HG03354 (cell line): ENCODE measurements around the gene CPEB3.
"Not testable (repeated sequence)": the region's sequence is repeated elsewhere in the genome, so short reads cannot be mapped to it uniquely, and the experiment has no call there.

Experiments
- ATAC-seq: cut with Tn5 transposase; IDR thresholded peaks from one replicate; pipeline ENCODE4 v1.9.1; 2021; ENCODE audit warnings: mild to moderate bottlenecking; ENCODE audit not compliant: unreplicated experiment, poor library complexity, severe bottlenecking

CPEB3 gene

DNA sequence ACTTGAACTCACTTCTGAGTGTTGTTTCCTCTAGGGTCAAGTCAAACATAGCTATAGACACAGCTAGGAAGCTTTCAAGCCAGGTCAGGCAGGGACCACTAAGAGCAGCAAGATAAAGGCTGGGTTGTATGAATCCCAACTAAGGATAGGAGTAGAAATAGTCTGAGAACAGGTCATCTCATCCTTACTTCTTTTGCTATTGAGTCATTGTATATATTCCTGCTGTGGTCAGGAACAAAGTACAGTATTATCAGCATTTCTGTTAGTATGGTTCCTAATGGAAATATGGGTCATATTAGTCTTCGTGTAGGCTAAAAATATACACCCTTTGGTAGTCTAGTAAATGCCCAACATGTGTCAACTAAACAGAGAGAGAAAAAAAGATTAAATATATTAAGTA lies 222.0 kb downstream of the CPEB3 start:
- no peak for ATAC-seq

DNA sequence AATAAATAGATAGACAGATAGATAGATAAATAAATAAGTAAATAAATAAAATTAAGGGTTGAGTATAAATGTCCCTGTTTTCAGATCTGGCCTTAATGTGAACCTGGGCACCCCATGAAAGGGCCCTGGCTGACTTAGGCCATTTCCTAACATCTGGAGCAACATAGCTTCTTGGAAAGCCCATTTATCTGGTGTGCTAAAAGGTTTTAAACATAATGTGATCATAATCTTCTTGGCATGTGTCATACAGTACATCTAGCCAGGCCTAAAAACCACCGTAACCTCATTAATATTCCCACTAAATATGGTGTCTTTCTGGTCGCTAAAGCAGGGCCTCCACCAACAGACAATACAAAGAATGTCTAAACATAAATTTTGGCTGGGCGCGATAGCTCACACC lies 224.5 kb downstream of the CPEB3 start:
- no peak for ATAC-seq

DNA sequence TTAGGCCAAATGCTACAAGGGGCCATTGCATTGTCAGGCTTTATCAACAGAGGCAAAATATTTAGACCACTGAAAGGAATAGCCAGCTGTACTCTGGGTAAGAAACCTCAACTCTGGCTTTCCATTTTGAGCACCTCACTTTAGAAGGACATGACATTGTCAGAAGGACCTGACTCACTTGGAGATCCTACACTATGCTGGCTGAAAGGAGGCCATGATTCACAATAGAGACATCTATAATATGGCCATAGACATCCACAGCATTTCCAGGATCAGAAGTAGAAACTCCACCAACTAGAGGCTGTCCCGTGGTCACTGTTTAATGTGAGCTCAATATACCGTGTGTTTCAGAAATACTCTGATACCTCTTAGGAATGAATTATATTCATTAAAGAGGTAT lies 226.4 kb downstream of the CPEB3 start:
- ATAC-seq = no peak

DNA sequence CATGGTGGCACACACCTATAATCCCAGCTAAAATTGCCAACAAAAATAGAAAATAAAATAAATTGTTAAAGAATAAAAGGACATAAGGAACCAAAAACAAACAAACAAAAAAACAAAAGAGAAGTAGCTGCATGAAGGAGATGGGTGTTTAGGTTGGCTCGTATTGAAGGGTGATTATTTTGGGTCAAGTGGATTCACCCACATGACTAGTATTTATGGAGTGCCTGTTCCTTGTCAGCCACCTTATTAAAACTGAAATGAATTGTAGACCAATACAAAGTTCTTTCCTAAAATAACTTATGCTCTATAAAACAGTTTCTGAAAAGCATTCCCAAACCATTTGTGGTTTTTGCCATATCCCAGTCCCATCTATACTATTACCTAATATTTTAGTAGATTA lies 228.6 kb downstream of the CPEB3 start:
- no peak for ATAC-seq

DNA sequence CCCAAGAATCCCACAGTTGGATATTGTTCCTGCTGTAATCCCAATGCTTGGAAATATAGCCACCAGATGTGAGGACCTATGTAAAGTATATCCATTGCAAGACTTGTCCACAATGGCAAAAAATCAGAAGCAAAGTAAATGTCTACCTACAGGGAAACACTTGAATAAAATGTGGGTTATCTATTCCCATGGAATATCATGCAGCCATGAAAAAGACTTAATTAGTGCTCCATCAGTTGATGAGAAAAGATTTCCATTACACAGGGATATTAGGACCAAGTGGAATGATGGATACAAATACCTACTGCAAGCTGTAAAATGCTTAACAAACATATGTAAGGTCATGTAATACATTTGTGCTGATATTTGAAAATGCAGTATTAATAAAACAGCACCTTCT lies 236.1 kb downstream of the CPEB3 start:
- ATAC-seq = no peak

DNA sequence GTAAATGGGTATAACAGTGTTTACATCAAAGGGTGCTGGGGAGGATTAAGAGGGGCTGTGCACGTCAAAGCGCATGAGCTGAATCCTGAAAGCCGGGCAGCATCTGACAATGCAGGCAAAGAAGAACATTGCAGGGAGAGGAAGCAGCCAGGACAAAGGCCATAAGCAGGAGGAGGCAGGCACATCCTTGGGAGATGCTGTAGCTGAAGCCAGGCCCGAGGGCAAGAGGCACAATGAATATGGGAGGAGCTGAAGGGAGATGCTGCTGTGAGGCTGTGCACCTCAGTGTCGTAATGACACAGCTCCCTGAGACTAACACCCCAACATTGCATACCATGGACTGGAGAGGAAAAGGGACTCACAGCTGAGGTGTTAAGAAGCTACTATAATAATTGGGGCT lies 238.1 kb downstream of the CPEB3 start:
- no peak for ATAC-seq

DNA sequence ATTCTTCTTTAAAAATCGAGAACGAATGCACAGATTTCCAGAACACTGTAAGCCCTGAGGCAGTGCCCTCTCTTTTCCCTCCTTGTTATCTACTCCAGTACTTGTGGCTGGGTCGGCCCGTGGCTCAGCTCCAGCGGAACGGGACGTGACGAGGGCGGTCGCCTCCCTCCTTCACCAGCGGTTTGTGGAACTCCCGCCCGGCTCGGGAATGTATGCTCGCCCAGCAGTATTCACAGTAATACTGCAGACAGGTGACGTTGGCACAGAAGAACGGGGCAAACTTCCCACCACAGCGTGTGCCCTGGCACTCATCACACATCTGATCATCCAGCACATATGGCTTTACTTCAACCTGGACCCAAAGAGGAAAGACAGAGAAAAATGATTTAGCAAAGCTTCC lies 238.8 kb downstream of the CPEB3 start:
- no peak for ATAC-seq

DNA sequence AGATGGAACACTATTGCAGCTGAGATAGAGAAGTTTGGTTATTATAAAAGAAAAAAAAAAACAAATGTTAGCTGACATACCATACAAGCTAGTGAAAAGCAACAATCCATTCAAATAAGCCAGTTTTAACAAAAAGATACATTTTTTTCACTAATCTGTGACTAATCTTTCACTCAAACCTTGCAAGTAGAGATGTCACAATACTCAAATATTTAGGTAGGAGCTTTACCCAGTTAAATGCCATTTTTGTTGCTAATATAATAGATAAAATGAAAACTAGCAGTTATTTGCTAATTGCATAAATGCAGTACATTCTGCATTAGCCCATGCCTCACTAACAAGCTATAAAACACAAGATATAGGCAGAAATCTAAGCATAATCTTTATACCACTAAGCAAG lies 243.7 kb downstream of the CPEB3 start:
- ATAC-seq = no peak

DNA sequence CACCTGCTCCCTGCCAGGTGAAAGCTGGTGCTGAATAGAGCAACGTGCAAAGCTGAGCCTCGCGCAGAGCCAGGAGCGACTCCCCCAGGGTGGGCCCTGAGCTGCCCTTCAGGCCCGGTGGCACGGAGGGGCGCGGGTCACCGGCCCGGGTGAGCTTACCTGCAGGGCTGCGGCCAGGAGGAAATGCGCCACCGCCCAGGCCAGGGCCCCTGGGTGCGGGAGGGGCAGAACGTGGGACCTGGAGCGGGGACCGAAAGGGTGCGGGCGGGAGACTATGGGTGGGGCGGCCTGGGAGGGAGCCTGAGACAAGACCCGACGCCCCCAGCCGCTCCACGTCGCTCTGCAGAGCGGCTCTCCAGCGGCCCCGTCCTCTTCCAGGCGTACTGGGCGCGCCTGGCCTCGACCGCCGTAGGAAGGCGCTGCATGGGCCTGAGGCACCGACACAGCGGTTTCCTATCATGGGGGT lies 245.2 kb downstream of the CPEB3 start:
- ATAC-seq = no peak

DNA sequence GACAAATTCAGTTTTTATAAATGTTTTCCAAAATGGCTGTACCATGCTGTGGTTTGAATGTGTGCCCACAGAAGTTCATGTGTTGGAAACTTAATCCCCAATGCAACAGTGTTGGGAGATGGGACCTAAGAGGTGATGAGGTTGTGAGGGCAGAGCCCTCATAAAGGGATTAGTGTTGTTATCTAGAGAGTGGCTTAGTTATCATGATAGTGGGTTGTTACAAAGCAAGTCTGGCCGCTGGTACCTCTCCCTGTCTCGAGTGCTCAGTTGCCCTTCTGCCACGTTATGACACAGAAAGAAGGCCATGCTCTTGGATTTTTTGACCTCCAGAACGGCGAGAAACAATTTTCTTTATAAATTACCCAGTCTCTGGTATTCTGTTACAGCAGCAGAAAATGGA lies 248.3 kb downstream of the CPEB3 start:
- no peak for ATAC-seq

DNA sequence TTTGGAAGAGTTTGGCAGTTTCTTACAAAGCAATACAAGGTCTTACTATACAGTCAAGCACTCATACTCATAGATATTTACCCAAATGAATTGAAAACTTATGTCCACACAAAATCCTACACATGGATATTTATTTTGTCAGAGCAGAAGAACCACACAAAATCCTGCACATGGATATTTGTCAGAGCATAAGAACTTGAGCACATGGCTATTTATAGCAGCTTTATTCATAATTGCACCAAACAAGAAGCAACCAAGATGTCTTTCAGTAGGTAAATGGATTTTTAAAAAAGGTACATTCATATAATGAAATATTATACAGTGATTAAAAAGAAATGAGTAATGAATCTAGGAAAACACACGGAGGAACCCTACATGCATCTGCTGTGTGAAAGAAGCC lies 251.9 kb downstream of the CPEB3 start:
- ATAC-seq = no peak

DNA sequence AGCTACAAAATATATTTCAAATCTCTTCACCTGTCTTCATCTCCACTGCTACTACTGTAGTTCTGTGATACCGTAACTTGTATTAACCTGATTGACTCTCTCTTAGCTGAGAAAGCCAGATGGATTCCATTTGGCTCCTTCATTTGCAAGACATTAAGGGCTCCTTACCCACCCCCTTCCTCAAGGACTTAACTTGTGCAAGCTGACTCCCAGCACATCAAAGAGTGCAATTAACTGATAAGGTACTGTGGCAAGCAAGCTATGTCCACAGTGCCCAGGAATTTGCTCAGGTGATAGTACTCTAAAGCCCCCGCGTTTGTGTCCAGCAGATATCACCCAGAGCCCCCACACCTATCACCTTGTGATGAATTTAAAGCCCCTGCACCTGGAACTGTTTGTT lies 257.8 kb downstream of the CPEB3 start:
- ATAC-seq = not testable (repeated sequence)

DNA sequence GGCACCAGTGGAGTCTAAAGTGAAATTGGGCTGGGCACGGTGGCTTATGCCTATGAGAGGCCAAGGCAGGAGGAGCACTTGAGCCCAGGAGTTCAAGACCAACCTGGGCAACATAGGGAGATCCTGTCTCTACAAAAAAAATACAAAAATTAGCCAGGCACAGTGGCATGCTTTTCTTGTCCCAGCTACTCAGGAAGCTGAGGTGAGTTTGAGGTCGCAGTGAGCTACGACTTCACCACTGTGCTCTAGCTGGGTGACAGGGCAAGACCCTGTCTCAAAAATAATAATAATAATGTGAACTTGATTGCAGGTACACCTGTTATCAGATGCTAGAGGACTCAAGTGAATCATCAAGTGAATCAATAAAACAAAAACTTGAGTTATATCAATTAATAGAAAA lies 259.3 kb downstream of the CPEB3 start:
- no peak for ATAC-seq

DNA sequence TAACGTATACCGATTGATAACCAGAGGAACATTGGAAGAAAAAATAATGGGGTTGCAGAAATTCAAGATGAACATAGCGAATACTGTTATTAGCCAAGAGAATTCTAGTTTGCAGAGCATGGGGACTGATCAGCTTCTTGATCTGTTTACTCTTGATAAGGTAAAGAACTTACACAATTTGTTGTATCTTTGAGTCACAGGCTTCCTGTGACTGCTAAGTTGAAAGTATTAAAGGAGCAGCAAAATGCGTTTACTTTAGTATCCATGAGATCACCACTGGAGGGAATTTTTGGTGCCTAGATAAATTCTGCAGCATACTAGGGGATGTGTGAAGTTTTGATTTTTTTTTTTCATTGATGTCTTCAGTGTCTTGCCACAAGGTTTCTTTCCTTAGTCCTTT lies 263.7 kb downstream of the CPEB3 start:
- ATAC-seq = no peak

DNA sequence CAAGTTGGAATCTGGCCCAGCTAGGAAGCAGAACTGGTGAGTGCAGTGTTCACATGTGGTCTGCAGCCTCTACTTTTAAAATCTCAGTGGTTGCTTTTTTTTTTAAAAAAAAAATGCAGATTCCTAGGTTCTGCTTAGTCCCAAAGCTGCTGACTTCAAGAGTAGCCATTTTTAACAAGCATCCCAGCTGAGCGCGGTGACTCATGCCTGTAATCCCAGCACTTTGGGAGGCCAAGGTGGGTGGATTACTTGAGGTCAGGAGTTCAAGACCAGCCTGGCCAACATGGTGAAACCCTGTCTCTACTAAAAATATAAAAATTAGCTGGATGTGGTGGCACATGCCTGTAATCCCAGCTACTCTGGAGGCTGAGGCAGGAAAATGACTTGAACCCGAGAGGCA lies 265.5 kb downstream of the CPEB3 start:
- not testable (repeated sequence) for ATAC-seq

DNA sequence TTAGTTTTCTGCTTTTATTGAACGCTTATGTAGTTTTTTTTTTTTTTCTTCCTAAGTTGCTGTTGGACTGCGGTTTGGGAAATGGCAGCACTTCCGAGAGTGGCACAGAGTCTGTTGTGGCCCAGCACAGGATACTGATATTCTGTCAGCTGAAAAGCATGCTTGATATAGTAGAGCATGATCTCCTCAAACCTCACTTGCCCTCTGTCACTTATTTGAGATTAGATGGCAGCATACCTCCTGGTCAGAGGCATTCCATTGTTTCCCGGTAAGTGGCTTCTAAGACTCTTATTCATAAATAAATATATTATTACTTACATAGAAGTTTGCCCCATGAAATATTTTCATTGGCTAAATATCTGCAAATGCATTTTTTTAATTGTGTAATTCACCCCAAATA lies 266.2 kb downstream of the CPEB3 start:
- no peak for ATAC-seq

DNA sequence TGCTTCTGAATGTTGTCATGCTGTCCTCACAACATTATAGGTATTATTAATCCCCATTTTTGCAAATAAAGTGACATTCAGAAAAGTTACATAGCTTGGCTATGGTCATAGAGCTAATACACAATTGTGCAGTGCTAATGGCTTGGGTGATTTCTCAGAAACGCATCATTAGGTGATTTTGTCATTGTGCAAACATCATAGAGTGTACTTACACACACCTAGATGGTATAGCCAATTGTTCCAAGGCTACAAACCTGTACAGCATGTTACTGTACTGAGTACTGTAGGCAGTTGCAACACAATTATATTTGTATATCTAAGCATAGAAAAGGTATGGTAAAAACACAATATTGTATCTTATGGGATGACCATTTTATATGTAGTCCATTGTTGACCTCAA lies 276.3 kb downstream of the CPEB3 start:
- ATAC-seq = no peak

DNA sequence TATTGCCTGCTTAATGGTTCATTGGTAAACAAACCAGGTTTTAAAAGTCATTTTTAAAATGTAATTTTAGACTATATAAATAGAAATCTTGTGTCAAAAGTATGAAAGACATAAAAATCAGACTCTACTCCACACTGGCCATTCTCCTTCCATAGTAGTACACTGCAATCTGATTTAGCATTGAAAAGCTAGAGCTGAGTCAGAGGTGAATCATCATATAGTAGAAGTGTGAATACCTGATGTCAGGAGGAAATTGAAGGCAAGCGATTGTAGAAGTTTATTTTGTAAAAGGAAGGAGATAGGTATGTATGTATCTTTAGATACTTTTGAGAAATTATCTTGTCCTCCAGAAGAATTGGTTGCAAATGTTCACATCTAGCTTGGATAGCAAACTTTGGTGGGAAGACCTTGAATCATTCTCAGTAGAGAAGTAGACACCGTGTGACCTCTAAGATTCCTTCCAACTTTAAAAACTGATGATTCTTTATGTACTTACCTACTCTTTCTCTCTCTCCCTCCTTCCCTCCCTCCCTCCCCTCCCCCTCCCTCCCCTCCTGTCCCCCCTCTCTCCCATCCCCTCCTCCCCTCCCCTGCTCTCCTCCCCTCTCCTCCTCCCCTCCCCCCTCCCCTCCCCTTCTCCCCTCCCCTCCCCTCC lies 279.2 kb downstream of the CPEB3 start:
- no peak for ATAC-seq

DNA sequence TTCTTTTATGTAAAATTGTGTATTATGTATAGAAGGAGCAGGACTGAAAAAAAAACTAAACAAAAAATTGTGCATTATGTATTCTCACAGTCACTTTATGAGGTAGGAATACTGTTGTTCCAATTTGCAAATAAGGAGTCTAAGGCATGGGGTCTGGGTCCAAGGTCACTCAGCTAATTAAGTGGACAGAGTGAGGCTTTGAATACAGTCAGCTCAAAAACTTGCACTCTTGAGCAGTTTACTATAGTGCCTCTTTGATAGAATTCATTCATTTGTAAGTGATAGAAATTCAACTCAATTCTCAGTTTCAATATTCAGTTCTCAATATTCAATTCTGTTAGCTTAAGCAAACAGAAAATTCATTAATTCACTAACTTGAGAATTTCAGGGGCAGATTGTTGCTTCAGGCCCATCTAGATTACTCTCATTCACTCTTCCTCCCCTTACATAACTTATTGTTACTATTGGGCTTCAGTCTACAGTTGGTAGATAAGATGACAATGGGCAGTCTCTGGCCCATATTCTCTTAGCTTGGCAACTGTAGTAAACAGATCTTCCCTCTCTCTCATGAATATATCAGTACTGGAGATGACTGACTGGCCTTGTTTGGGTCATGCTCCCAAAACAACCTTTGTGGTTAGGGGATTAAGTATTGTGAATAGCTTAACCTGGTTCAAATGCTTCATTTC lies 280.7 kb downstream of the CPEB3 start:
- no peak for ATAC-seq

DNA sequence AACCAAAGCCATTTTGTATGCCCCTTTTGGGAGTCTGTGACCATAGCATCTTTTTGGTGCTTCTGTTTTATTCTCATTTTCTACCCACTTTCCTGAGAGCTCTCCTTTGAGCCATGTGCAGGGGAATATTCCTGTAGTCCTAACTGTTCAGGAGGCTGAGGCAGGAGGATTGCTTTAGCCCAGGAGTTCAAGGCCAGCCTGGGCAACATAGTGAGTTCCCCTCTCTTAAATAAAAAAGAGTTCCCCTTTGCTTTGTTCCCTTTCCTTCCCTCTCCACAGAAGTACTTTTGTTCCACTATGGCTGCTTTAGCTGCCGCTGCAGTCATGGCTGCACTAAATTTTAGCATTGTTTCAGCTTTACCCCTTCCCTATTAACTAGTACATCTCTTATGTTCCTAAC lies 281.4 kb downstream of the CPEB3 start:
- ATAC-seq = no peak

DNA sequence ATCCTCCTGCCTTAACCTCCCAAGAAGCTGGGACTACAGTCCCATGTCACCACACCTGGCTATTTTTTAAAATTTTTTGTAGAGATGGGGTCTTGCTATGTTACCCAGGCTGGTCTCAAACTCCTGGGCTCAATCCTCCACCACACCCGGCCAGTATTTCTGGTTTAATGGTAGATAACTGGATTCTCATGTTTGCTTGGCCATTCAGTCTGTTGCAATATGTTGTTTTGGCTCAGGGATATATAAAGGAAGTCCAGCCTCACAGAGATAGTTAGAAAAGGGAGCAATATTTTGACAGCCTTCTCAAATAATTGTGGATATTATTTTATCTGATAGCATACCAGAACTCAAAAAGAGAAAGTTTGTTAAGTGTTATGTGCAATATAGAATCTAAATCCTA lies 284.9 kb downstream of the CPEB3 start:
- no peak for ATAC-seq

DNA sequence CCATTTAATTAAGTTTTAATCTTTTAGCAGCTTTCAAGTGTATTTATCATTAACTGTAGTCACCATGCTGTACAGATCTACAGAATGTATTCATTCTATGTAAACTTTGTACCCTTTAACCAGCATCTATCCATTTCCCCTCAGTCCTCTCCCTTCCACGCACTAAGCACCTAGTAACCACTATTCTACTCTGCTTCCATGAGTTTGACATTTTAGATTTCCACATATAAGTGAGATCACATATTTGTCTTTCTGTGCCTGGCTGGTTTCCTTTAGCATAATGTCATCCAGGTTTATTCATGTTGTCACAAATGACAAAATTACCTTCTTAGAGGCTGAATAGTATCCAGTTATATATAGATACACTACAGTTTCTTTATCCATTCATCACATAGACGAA lies 287.6 kb downstream of the CPEB3 start:
- no peak for ATAC-seq
